NCI-H2029 treated with DMSO at 0.1 percent for 48 hours (cell line): Measurements from ENCODE around the gene ANKRD7.

Source experiments
- DNase-seq: peaks from one replicate; lab custom pipeline; 2025; lab: John Stamatoyannopoulos, UW

Gene ANKRD7, protein sequence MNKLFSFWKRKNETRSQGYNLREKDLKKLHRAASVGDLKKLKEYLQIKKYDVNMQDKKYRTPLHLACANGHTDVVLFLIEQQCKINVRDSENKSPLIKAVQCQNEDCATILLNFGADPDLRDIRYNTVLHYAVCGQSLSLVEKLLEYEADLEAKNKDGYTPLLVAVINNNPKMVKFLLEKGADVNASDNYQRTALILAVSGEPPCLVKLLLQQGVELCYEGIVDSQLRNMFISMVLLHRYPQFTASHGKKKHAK

DNA sequence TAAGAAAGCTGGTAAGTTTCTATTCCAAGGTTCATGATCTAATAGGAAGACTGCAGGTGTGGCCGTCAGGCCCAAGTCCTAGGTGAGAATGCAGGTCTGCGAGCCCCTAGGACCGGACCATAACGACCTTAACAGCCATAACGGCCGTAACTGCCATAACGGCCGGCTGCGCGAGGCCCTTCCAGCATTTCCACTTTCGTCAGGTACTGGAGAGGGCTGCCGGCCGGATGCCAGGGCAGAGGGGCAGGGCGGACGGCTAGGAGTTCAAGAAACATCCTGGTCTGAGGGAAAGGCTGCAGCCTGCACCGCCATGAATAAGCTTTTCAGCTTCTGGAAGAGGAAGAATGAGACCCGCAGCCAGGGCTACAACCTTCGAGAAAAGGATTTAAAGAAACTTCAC, at the start of gene ANKRD7:
Gene ANKRD7 (plus strand): TSS at position 184 of the 400 bp plus-strand sequence. CDS start 127 bp downstream, at position 311.
- no peak for DNase-seq

DNA sequence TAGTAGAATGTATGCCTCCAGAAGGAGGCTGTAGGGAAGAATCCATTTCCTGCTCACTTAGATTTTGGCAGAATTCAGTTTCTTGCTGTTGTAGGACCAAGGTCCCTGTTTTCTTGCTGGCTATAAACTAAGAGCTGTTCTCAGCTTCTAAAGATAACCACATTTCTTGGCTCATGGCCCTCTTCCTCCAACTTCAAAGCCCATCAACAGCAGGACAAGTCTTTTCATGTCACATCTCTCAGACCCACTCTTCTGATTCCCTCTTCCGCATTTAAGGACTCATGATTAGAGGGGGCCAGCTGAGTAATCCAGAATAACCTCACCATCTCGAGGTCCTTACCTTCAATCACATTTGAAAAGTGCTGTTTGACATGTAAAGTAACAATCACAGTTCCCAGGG, 48.8 kb upstream of the ANKRD7 start:
- no peak for DNase-seq

DNA sequence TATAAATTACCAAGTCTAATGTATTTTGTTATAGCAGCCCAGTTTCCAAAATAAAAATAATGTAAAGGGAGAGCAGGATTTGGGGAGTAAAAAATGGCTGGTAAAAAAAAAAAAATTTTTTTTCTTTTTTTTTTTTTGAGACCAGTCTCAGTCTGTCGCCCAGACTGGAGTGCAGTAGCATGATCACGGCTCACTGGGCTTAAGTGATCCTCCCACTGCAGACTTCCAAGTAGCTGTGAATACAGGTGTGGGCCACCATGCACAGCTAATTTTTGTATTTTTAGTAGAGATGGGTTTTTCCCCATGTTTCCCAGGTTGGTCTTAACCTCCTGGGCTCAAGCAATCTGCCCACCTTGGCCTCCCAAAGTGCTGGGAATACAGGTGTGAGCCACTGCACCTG, 45.3 kb upstream of the ANKRD7 start:
- no peak for DNase-seq

DNA sequence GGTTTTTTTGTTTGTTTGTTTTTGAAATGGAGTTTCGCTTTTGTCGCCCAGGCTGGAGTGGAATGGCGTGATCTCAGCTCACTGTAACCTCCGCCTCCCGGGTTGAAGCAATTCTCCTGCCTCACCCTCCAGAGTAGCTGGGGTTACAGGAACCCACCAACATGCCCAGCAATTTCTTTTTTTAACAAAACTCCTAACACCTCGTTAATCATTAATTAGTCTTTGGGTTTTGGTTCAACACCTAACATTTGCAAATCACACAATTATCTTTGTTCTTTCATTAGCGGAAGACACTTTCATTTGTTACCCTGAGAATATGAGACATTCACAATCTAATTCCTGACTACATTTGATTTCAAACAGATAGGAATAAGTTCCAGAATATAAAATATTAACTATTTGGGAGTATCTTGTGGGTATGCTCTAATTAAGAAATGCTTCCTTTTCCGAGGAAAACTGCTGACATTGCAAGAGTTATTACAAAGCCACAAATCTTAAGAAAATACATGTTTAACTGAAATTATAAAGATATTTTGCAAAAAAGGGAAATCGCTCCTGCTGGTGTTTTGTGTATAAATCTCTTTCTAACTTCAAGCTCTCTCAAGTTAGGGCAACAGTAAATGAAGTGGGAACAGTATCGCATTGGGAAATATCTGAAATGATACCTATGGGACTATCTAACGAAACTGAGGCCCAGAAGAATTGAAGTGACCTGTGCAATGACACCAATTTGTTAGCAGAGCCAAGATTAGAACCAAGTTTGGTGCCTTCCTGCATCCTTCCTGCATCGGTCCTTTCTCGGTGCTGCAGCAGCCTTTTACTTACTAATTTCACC, 41.7 kb upstream of the ANKRD7 start:
- DNase-seq: no peak

DNA sequence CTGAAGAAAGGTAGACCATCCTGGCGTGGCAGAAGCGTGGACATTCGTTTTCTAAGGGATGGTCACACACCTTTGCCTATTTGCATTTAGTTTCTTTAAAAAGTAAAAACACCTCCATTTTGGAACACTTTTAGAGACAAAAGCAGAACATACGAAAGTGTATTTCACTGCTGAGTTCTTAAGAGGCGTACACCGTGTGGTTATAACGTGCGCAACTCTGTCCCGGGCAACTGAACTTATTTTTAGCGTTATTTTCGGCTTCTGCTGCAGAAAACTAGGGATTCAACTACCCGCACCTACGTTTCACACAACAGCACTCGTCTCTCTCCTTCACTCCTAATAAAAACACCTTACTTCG, 41.1 kb upstream of the ANKRD7 start:
- no peak for DNase-seq

DNA sequence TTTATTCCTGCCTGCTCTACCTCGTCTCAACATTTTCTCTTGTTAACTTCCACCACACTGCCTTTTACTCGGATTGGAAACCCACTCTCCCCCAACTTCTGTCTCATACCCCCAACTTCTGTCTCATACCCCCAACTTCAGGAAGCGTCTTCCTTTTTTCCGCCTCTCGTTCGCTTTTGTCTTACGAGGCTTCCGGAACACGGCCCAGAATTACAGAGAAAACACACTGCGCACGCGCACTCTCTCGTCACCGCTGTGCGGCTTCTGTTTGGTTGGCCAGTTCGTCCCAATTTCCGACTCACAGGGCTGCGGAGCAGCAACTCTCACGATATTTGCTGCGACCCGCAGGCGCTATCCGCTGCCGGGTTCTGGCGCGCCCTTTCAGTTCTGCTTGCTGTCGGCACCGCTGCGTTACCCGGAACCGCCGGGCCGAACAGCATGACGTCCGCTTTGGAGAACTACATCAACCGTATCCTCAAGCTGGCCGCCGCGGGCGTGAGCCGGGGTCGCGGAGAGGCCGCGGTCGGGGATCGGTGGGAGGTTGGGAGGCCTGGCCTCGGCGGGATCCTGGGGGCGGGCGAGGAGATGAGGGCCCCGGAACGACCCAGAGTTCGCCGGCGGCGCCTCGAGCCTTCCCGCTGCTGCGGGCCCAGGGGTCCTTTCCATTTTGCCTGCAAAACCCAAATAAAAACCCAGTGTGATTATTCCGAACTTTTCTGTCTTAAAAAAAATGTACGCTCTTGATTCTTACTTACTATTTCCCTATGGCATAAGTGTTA, 40.5 kb upstream of the ANKRD7 start, which contains the start of gene LSM8:
Gene LSM8 (plus strand): TSS at position 379 of the 779 bp plus-strand sequence. CDS start 60 bp downstream, at position 439.
- DNase-seq: peak; percentile 92

DNA sequence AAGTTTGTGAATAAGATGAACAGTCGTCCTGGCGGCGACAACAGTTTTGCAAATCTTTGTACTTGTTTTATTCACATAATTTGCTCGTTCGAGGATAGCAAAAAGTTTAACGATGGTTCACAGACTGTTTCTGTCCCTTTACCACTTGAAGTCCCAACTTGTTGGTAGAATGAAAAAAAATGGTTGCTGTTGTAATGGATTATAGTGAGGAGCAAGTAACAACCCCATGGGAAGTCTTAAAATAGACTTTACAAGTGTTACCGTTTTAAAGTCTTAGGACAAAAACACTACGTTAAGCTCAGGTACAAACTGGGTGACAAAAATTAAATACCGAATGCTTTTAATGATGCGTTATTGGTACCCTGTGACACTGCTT, 40.0 kb upstream of the ANKRD7 start:
- DNase-seq: no peak

DNA sequence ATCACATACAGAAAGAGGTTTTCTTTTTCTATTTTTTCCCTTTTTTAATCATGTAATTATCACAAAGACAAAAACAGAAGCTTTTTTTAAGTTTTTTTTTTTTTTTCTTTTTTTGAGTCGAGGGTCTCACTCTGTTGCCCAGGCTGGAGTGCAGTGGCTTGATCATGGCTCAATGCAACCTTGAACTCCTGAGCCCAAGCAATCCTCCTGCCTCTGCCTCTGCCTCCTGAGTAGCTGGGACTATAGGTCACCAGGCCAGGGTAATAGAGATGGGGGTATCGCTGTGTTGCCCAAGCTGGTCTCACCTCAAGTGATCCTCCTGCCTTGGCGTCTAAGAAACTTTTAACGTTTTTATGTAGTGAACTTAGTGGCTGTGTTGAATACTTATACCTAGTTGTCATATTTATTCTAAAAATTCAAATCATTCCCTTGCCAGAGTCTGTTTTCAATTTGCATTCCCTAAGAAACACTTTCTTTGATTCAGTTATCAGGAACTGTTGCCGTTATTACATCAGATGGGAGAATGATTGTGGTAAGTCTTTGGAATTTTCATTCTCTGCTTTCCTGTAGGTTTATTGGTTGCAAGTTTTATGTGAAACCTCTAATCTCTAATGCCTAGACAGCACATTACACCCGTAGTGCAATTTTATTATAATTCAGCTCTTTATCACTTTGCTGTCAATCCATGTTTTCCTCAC, 39.2 kb upstream of the ANKRD7 start:
- DNase-seq: no peak

DNA sequence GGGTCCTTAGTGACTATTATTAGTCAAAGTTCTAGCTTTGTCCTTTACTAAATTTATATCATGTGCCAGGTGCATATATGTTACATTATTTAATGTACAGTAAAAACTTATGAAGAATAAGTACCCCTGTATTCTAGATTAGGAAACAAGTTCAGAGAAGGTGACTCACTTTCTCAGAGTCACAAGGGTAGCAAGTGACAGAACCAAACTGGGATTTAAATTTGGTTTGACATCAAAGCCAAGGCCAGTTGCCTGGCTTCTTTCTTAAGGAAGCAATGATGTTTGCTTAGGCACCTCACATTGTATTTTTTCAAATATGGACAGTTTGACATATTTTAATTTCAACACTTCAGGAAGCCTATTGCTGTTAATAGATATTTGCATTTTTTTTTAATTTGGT, 38.0 kb upstream of the ANKRD7 start:
- no peak for DNase-seq

DNA sequence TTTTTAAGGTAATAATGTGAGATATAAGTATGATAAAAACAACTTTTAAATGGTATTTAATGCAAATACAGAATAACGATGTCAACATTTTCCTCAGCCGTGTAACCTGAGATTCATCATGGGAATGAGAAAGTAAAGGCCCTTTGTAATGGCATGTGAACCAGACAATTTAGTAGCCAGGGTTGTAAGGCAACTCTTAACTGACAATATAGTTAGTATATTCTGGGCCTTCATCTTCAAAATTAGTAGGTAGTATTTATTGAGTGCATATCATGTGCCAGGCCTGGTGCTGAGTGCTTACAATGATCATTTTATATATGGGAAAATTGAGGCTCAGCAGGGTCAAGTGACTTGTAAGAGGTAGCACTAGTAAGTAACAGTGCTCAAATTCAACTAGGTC, 29.9 kb upstream of the ANKRD7 start:
- DNase-seq: no peak

DNA sequence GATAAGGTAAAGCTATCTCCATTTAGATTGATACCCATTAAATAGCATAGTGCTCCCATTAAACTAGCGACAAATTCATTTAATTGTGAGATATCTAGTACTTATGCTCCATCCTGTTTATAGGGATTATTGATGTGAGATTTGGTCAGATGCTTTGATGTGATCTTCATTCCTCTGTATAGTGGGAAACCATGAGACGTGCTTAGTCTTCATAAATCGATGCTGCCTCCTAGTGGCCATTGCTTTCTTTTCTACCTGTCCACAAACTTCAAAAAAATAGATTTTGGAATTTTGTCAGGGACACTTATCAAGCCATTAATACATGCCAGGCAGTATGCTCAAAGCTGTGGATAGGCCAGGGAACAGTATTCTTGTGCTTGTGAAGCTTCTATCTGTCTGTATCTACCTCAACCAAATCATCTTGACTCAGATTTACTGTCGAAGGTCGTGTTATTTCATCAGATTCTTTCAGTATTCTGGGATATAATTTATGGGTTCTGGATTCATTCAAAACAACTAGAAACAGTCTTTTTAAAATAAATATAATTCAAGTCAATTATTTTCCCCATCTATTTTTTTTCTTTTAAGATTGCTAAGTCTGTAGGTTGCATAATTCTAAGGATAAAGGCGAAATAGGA, 28.5 kb upstream of the ANKRD7 start:
- peak; percentile 63 for DNase-seq

DNA sequence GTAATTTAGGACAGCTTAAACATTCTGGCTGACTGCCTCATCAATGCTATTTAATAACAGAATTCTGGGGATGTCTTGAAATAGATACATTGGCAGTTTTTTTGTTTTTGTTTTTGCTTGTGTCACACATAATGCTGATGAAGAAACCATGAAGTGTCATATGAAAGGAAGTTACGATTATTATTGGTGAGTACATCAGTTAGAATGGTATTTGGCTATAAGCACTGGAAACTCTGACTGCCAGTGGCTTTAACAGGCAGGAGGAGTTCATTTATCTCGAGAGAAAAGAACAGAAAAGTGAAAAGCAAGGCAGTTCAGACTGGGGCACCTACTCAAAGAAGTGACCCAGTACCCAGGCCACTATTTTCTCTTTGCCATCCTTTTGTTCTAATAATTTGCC, 22.4 kb upstream of the ANKRD7 start:
- DNase-seq: no peak

DNA sequence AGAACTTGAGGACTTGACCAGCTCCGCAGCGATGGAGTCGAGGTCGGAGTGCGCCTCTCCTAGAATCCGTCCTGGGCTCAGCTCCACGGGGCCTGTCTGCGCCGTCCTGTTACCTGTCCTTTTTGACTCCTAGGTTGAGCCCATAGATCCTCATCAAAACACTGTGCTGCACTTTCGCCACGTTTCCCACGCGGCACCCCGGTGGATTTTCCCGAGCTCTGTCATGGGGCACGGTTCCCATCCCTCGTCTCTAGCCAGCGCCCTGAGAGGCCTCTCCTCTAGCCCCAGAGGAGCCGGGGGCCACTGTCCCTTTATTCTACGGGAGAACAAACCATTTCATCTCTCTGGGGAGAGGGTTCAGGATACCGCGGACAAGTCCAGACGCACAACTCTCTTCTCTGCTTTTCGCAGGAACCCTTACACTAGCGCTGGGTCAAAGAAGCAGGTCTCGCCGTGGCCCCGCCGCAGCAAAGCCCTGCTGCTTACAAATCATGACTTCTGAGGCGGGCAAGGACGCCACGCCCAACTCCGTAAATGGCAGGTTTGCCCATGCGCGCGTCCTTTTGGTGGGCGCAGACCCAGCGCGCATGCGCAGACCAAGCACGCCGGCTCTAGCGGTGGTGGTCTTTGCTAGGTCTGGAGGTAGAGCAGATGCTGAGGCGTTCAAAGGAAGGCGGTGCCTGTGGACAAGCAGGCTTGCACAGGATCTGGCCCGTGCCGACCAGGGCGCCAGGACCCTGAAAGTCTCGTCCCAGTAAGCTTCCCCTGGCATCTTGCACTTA, 10.3 kb upstream of the ANKRD7 start:
- DNase-seq: no peak

DNA sequence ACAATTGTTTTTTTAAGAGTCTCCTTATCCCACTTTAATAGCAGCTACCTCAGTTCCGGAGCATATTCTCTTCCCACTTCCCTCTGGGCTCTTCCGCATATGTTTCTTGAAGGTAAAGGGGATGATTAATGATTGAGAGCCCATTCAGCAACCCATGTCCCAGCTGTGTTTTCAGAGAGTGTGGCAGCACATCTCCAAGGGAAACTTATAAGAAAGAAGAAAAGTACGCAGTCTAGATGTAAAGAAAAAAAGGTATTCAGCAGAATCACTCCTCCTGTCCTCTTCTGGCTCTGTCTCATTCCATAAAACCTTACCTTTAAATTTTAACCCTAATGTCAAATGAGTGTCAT, 9.7 kb upstream of the ANKRD7 start:
- no peak for DNase-seq

DNA sequence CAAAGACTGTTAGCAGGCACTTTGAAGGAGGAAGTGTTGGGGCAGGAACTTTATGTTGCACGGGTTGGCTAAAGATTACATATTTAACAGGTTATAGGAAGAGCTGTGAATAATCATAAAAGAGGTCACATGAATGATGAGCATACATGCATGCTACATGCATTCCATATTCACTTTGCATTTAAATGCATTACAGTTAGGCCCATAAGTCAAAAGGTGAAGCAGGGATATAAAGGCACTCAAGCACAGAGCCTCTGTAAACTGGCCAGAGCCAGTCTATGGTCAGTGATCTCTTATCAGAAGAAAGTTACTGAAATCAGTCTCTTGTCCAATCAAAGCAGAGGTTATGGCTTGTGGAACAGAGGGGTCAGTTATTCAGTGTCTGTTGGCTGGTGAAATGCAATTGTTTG, 7.3 kb upstream of the ANKRD7 start:
- DNase-seq: no peak

DNA sequence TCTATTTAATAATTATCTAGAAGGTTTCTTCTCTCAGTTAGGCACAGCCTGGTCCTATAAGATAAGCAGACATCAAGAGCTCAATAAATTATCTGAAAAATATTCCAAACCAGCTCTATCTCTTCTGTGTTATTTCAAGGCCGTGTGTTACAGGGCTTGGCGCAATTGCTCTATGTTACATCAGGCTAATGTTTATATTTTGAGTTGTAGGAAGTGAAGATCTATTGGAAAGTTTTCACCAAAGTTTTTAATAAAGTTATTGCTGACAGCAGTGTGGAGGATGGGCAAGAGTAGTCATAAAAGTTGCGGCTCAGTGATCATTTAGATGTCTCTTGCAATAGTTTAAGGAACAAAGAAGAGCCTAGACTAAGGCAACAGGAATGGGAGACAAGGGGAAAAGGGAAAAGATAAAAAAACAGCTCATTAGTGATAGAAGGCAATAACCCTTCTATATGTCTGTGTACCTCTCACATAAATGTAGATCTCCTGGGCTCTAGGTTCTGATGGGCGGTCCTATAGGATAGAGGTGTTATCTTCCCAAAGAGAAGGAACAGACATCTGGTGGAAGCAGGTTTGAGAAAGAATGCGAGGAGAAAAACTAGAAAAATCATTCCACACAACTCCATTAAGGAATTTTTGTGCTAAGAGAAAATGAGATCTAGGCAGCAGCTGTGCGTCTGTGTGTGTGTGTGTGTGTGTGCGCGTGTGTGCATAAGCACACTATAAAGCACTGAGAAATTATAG, 5.9 kb upstream of the ANKRD7 start:
- no peak for DNase-seq

DNA sequence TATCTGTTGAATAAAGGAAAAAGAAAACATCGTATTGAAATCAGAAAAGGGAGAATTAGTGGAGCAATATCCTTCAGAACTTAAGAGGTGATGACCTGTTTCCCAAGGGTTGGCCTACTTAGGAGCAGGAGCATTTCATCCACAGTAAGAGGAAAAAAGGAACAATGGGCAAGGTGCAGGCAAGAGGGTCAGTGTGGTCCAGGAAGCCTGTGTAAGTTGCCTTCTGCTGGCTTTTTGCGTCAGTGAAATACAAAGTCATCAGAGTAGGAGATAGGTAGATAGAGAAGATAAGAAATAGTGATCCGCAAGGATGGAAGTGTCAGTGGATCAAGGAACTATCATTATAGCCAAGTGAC, 5.4 kb upstream of the ANKRD7 start:
- no peak for DNase-seq

DNA sequence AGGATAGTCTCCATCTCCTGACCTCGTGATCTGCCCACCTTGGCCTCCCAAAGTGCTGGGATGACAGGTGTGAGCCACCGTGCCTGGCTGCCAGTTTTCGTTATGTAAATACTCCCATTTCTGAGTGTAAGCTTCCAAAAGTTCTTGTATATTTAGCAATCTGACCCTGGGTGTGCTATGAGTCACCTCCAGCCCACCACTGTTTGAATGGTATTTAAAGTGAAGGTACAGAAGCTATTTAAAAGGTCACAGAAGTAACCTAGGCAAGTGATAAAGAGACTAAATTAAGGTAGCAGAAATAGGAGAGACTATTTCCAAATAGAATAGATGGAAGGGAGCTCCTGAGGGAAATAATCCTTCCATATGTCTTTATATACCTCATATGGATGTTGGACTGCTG, 3.9 kb upstream of the ANKRD7 start:
- DNase-seq: no peak

DNA sequence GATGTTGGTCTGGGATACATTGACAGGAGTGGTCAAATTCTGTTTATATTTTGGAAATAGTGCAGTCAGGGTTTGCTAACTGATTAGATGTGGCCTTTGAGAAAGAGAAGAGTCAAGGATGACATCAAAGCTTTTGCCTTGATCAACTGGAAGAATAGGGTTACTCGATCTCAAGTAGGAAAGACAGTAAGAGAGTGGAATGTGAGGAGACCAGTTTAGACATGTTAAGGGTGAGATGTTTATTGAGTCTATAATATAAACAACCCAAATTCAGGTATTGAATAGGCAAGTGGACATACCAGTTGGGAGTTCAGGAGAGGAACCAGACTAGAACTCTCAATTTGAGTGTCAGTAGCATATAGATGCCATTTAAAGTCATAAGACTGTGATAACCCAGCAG, 1.9 kb upstream of the ANKRD7 start:
- DNase-seq: no peak

DNA sequence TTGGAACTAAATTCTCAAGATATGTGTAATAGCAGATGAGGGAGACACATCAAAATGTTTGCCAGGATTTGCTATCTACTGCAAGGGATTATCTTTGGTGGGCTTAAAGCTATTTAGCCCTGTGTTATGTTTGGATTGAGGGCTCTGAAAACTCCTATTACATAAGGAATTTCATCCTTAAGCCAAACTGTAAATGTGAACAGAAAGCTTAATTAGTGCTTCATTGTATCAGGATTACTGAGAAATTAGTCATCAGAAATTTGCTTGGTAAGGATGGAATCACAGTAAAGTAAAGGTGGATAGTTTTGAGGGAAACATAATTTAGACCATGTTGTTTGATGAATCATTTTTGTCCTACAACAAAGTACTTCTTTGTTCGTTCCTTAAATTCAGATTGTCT, 8.3 kb downstream of the ANKRD7 start:
- DNase-seq: no peak
